HG03108 (cell line): ENCODE results near the gene HLA-DRB1.
A peak's percentile ranks its signal among the peaks of the same experiment; 100 is the strongest.

Experiments
- ATAC-seq: cut with Tn5 transposase; IDR thresholded peaks from one replicate; pipeline ENCODE4 v1.9.1; 2021; ENCODE audit warnings: moderate library complexity; ENCODE audit not compliant: unreplicated experiment

The HLA-DRB1 gene

DNA sequence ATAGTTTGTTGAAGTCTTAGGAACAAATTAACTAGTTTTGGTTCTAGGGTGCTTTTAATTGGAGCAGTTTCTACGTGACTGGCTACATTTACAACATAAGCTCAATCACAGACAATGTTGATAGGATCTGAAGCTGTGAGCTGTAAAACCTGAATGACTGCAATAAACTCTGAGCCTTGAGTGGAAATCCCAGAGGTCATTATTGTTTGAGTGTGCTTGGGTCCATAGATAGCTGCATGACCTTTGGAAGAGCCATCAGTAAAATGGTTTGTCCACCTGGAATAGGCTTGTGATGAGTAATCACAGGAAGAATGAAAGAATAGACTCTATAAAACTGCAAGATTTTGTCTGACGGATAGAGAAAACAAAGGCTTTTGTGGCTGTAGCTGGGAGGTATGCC, 26.7 kb downstream of the HLA-DRB1 start:
- no peak for ATAC-seq

DNA sequence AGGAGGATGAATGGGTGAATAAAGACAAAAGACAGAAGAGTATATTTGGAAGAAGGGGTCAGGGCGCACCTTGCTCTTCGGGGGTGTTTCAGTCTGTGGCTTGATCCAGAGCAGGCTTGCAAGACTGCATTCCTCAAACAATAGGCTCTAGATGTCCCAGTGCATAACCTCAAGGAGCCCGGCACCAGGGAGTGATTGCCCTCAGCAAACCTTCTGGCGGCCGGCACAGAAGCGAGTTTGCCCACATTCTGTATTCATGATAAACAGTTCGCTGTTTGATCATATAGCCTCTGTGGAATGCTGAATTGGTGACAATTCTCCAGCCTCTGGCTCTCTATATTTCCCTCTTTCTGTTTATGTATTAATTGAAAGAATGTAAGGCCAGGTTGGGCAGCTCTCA, 29.9 kb downstream of the HLA-DRB1 start:
- ATAC-seq, result no peak

DNA sequence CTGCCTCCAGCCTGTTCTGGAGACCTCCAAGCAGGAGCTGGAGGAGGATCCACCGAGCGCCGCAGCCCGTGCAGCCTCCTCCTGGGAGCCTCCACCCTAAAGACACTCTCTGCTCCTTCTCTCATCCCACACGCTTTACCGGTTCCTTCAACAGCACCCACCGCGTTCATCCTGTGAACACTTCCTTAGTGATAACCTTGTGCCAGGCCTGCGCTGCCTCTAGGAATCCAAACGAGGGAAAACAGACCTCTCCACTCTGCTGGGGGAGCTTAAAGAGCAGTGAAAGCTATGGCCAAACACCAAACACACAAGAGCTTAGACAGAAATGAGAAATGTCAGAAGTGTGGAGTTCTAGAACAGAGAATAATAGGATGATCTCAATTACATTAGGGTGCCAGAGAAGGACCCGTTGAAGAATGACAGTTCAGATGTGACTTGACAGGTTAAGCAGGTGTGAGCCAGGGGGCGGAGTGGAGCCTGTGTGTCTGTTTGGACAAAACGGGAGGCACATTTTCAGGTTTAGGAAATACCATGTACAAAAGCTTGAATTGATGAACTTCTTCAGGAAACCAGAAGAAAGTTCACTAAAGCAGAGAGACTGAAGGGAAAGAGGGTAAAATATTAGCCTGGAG, 31.1 kb downstream of the HLA-DRB1 start:
- ATAC-seq, result no peak

DNA sequence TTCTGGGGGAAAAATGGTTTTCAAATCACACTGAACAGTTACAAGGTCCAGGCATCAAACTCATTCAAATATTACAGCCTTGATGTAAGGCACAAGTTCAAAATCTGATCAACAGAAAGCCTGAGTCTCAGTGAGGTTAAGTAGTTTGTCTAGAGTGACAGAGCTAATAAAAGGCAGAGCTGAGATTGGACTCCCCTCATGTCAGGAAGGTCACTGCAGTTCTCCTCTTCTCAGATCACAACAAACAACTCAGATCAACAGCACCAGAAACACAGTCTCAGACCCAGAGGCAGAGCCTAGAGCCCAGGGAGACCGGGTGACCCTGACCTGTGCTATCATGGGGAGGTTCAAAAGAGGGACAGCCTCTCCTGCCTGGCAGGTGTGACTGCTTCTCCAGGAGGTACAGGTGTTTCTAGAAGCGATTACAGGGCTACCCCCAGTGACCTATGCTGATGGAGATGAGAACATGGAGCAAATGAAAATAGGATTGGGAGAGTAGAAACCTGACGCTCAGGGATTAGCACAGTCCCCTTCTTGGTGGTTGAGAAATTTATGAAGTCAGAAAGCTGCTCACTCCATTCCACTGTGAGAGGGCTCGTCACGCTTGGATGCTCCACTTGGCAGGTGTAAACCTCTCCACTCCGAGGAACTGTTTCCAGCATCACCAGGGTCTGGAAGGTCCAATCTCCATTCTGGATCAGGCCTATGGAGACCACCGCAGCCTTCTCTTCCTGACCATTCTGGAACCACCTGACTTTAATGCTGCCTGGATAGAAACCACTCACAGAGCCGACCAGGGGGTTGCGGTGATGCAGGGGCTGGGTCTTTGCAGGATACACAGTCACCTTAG, 35.3 kb downstream of the HLA-DRB1 start:
- ATAC-seq, result no peak

DNA sequence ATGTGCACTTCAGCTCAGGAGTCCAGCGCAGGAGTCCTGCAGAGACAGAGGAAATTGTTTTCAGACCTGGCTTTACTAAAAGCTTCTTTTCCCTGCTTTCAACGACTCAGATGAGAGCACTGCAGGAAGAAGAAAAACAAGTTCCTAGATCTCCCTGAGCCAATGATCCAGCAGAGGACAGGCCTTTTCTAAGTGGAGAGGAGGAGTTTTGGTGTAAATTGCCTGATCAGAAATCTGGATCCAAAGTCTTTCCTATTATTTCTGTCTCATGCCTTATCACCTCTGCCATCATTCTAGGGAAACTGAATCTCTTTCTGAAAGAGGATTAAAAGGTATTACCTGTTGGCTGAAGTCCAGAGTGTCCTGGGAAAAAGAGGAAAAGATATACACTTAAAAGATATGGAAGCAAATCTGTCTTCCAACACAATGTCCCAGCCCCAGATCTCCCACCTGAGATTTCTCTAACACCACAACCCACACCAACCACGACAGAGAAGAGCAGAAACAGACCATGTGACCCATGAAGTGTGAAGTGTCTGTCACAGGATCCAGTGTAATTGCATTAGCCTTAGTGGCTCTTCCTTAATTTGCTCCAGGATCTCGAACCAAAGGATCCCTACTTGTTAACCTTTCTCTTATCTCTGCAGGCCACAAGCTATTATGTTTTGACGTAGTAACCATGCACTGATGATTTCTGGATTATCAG, 36.5 kb downstream of the HLA-DRB1 start:
- no peak for ATAC-seq

DNA sequence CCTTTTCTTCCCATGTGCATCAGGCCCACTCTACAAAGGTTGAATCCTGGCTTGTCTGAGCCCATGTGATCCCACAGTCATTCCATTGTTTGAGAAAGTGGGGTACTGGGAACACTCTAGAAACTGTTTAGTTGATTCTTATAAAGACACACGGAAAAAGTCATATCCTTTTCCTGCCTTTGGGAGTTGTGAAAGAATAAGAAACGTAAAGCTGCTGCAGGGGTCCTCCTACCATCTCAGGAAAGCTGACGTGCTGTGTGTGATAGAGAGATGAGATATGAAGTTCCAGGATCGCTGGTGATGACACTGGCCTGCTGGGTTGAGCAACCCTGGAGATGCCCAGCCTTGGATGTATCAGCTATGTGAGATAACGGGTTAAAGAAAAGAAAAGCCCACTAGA, 38.2 kb downstream of the HLA-DRB1 start:
- no peak for ATAC-seq

DNA sequence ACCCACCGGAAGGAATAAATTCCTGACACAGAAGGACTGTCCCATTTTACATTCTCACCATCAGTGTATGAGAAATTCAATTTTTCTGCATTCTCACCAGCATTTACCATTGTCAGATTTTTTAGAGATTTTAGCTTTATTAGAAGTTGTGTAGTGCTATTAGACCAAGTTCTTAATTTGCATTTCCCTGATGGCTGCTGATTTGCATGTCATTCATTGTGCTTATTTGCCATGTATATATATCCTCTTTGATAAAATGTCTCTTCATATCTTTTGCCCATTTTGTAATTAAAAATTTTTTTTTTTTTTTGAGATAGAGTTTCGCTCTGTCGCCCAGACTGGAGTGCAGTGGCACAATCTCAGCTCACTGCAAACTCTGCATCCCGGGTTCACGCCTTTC, 49.8 kb downstream of the HLA-DRB1 start:
- no peak for ATAC-seq

DNA sequence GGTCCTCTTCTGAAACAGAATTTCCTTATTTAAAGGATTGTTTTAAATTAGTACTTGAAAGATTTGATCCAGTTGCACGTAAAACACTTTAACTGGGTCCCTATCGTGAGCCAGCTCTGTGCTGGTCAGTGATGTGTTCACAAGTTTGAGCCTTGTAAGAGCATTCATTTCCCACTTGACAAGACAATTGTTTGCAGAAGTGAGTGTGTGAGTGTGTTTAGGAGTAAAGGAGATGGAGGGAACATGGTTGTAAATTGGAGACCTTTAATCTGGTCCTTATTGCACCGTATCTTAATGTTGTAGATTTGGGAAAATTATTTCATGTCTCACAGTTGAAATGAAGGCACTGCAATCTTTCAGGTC, 59.2 kb downstream of the HLA-DRB1 start:
- ATAC-seq, result peak; percentile 34

DNA sequence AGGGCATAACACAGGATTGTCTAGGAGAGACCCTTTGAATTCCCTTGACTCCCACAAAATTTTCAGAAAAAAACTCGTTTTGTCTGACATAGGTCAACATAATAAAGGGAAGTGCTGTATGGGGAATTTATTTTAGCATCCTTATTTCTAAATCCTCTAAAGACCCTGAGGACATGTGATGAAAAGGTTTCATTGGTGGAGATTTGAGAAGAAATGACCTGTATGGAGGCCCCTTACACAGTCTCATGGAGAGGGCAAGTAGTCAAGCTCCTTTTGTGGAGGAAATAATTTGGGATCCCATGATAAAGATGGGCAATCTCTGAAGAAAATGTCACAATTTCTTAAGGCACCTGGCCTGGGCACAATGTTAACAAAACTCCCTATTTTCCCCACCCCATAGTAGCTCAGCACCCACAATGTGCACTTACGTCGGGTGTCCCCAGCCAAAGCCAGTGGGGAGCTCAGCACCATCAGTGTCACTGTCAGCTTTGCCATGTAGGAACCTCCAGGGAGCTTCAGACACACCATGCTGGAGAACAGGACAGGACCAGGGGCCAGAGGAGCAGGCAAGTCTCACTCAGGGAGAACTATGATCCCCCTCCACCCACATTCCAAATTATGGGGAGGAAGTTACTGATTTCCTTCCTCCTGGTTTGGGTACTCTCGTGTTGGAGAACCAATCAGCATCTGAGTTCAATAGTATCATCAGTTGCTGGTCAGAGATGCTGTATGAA, 59.8 kb downstream of the HLA-DRB1 start, which contains the start of gene HLA-DRB5:
TSS of gene HLA-DRB5 (minus strand) at position 591 of the 734 bp plus-strand sequence. CDS start at position 528, 63 bp downstream.
- peak; percentile 59 for ATAC-seq
